ENCODE measurements around the gene KCNJ6.
A peak's percentile ranks its signal among the peaks of the same experiment; 100 is the strongest.
"Not testable (repeated sequence)": the region's sequence is repeated elsewhere in the genome, so short reads cannot be mapped to it uniquely, and the experiment has no call there.

The KCNJ6 gene, protein sequence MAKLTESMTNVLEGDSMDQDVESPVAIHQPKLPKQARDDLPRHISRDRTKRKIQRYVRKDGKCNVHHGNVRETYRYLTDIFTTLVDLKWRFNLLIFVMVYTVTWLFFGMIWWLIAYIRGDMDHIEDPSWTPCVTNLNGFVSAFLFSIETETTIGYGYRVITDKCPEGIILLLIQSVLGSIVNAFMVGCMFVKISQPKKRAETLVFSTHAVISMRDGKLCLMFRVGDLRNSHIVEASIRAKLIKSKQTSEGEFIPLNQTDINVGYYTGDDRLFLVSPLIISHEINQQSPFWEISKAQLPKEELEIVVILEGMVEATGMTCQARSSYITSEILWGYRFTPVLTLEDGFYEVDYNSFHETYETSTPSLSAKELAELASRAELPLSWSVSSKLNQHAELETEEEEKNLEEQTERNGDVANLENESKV

GRCh38 chr21:37916310-37917051, at the start of gene KCNJ6:
TSS of gene KCNJ6 (minus strand) at chr21:37916457. CDS start at chr21:37840682, 75,775 bp downstream.
- peak; percentile 36 for DNase-seq

DNA sequence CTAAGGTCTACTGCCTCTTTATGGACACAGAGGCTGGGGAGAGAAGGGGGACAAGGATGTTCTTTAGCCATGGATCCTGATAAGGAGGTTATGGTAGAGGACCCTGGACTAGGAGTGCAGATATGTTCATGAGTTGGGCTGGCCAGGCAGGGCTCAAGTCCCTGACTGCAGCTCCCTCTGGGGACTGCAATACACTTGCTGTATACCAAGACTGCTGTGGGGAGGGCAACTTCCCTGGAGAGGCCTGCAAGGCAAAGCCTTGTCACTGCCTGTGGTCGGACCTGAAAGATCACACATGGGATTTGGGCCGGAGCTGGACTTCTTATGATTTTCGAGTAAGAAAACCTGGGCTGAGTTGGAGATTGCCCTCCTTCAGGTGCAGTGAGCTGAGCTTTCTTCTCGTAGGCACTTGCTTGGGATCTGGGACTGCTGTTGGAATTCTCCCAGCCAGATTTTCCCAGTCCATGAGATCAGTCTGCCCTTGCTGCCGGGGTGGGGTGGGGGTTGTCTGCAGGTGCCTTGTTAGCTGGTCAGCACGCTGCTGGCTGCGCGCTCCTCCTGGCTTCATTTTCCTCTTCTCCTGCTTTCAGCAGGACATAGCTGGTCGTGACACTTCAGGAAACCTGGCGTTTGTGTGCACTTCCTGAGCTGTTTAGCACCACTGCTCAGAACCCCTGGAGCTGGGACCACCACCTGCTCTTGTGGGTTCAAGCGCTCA, 49.0 kb upstream of the KCNJ6 start:
- no peak for DNase-seq

DNA sequence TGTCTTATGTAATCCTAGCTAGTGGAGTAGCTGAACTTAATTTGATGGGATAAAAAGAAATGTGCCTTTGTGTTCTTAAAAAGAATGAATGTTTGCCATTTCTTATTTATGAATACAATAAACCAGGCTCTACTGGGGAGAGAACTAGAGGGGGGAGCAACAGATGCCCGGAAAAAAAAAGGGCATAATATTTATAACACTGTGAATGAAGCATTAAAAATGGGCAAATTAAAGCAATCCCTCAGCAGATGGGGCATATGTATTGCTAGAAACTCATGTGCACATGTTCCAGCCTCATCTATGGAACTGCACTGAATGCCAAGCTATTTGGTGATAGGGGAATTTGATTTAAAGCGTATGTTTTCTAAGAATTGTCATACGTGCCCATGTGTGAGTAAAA, 42.3 kb upstream of the KCNJ6 start:
- no peak for DNase-seq

- DNase-seq: no peak
These were observed 40.5 kb upstream of the KCNJ6 start for GRCh38 chr21:37956772-37957171.

DNA sequence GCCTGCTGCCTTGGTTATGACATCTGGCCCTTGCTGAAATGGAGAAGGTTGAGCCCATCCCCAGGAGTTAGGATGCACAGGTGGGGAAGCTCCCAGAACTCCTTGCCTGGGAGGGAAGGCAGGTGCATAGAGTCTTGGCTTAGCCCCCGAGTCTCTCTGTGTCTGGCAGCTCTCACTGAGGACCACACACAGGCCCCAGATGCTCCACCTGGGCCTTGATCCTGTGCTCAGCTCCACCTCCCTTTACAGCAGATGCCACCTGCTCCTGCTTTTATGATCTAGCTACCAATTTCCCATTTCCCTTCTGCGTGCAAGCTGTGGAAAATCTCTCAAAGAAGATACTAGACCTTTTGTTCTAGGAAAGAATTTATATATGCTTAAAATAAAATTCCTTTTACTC, 28.8 kb upstream of the KCNJ6 start:
- DNase-seq: no peak

DNA sequence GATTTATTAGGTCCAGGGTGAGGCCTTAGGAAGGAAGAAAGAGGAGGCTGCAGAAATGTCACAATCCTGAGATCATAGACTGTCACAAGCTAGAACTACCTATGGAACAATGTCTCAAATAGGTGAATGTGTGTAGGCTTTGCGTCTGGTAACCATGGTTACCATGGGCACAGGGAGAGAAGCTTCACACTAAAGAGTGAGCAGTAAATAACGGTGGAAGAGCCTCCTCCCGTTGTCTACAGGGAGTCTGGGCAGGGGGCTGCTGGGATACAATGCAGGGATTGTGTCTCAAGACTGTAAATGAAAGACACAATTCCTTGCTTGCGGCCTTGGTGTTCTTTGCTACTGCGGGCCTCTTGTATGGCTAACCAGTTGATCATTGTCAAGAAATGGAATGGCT, 28.2 kb upstream of the KCNJ6 start:
- no peak for DNase-seq

GRCh38 chr21:37940691-37941090, 24.4 kb upstream of the KCNJ6 start:
- DNase-seq: no peak

DNA sequence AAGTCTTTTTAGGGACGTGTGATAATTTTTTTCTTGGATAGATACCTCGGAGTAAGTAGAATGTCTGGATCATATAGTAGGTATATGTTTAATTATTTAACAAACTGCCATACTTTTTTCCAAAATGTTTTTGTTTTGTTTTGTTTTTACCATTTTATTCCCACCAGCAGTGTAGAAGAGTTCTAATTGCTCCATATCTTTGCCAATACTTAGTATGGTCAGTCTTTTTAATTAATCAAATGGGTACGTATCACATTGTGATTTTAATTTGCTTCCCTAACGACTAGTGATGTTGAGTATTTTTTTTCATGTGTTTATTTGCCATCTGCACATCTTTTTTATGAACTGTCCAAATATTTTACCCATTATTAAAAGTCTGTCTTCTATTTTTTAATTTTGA, 23.6 kb upstream of the KCNJ6 start:
- no peak for DNase-seq

DNA sequence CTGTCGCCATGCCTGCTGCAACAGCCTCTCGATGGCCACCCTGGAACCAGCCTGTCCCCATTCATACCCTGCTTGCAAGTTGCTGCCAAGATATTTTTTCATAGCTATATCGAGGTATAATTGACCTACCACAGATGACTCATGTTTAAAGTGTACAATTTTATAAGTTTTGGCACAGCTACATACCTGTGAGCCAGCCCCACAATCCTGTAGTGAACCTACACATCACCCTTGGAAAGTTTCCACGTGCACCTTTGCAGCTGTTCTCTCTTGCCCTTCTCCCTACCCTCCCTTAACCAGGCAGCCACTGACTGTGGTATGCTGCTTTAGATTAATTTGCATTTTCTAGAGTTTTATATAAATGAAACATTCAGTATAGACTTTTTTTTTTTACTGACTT, 23.0 kb upstream of the KCNJ6 start:
- no peak for DNase-seq

GRCh38 chr21:37937668-37938067, 21.4 kb upstream of the KCNJ6 start:
- no peak for DNase-seq

DNA sequence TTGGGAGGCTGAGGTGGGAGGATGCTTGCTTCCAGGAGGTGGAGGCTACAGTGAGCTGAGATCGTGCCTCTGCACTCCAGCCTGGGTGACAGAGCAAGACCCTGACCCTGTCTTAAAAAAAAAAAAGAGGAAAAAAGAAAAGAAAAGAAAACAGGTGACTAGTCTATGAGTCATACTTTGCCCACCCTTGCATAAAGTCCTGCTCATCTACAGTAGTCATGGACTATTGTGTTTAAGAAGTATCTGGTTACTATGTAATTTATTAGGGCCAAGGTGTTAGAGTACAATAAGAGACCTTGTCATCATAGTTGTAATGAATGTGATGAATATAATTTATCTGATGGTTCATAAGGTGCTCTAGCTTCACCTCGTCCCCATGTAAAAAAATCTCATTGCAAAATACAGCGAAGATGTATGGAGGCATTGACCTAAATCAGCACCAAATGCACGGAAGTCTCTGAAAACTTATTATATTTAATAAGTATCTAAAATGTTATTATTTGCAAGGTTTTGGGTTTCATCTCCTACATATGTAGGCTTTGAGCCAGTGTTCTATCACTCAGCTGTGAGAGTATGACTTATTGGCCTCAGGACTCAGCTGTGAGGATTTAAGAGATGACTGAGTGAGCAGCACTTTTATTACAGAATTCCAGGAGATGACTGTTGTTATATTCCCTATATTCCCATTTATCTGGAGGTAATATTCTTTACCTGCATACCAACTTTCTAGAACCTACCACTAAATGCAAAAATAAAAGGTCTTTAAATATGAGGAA, 19.9 kb upstream of the KCNJ6 start:
- DNase-seq: no peak

DNA sequence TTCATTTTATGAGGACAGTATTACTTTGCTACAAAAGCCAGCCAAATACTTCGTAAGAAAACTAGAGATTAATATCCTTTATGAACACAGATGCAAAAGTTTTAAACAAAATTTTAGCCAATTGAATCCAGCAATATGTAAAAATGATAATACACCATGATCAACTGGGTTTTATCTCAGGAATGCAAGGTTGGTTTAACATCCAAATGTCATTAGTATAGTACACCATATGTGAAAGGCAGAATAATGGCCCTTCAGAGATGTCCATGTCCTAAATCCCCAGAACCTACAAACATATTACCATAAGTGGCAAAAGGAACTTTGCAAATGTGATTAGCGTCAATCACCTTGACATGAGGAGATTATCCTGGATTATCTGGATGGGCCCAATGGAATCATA, 16.7 kb upstream of the KCNJ6 start:
- no peak for DNase-seq

GRCh38 chr21:37927711-37928110, 11.5 kb upstream of the KCNJ6 start:
- DNase-seq: no peak

- DNase-seq: no peak
These were observed 4.8 kb upstream of the KCNJ6 start for GRCh38 chr21:37921091-37921490.

GRCh38 chr21:37920302-37920701, 4.0 kb upstream of the KCNJ6 start:
- not testable (repeated sequence) for DNase-seq

DNA sequence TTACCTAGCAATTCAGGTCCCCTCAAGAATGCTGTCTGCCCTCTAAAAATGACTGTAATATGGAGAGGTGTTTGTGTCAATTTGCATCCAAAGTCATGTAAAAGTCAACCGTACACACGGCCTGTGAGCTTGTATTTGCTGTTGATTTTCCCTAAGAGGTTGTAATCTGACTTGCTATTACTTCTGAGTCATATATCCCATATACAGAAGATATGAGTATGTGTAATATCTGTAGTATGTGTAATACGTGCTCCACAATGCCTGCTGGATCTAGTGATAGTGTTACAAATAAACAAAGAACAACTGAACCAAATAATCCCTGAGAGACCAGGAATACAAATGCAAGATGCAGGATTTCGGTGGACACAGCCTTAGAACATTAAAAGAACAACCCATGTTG, 1.4 kb upstream of the KCNJ6 start:
- DNase-seq: no peak

GRCh38 chr21:37915941-37916309, 332 bp downstream of the KCNJ6 start:
- peak; percentile 36 for DNase-seq

- no peak for DNase-seq
These were observed 753 bp downstream of the KCNJ6 start for GRCh38 chr21:37915497-37915911.

- DNase-seq: no peak
These were observed 3.6 kb downstream of the KCNJ6 start for GRCh38 chr21:37912616-37913015.

DNA sequence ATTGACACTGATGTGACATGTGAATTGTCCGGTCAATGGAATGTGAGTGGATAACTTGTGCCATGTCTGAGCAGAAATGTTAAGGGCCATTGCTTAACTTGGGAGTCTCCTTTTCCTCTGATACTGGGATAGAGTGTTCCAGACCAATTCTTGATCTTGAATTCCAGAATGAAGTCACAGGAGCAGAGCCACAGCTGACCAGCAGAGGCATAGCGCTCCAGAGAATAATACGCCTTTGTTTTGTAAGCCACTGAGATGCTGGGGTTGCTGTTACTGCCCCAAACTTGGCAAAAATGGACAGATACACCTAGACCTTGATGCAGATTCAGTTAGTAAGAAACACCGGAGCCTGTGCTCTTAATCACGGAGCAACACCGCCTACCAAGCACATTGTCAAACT, 6.3 kb downstream of the KCNJ6 start:
- no peak for DNase-seq

DNA sequence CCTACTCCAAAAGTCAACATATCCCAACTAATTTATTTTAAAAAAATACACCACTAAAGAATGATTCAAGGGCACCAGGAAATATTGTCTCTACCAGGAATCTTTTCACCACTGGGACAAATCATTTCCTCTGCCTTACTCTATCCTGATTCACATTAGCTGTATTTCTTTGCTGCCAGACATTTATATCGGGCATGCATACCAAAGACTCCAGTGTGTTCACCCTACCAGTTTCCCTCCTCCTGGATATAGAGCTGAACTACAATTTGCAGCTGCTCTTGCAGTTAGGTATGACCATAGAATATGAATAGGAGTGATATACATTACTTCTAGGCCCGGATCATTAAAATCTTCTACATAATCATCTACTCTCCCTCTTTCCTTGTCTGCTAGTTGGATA, 7.6 kb downstream of the KCNJ6 start:
- DNase-seq: no peak

GRCh38 chr21:37907076-37907475, 9.2 kb downstream of the KCNJ6 start:
- no peak for DNase-seq

GRCh38 chr21:37905291-37905690, 11.0 kb downstream of the KCNJ6 start:
- no peak for DNase-seq

All from NCI-H146 (cell line).